Erythroblast (primary cell): Measurements from ENCODE around the gene FDX2.

Experiments used
- GATA1 ChIP-seq: IDR thresholded peaks from 2 replicates; pipeline ENCODE4 v1.6.1; 2011; ENCODE audit warnings: low read depth, mild to moderate bottlenecking, control low read depth, low read length, moderate library complexity
- POLR2A ChIP-seq: IDR thresholded peaks from 2 replicates; pipeline ENCODE4 v1.6.1; 2011; ENCODE audit warnings: mild to moderate bottlenecking, low read length

GRCh38 chr19:10294368-10294697 is 21.5 kb downstream of the FDX2 start:
- no peak for TF ChIP-seq POLR2A
- TF ChIP-seq GATA1 = no peak
